ENCODE results near the gene SELENBP1. TPM values are rescaled to one million over a fixed set of nuclear protein-coding genes. Genes with fewer than 3 reads are reported as not detected.

The SELENBP1 gene
- total RNA-seq, 6 donors from 2014 or later = 241 to 804 (median 431) TPM

DNA sequence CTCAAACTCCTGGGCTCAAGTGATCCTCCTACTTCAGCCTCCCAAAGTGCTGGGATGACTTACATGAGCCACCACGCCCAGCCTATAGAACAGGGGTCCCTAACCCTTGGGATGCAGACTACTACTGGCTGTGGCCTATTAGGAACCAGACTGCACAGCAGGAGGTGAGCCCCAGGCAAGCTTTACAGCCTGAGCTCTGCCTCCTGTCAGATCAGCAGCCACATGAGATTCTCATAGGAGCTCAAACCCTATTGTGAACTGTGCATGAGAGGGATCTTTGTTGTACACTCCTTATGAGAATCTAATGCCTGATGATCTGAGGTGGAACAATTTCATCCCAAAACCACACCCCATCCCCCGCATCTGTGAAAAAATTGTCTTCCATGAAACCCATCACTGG, 13.5 kb upstream of the SELENBP1 start:
- no peak for TF ChIP-seq CTCF (IDR thresholded peaks at IDR 0.05)
- no peak for TF ChIP-seq POLR2AphosphoS5 (IDR thresholded peaks at IDR 0.05)
- TF ChIP-seq POLR2A (IDR thresholded peaks at IDR 0.05) = no peak
- TF ChIP-seq EP300 (IDR thresholded peaks at IDR 0.05) = no peak
- no peak overlapping the region for H3K27ac ChIP-seq
- no peaks in the 10 kb centered on the region for H3K36me3 ChIP-seq
- no peaks in the 10 kb centered on the region for H3K9me3 ChIP-seq
- no peak for ATAC-seq (ENCODE audit: low FRiP score in 2 of 2)
- 84 to 97% methylated on average over 2 of the region's 2 CpGs for WGBS, 2 donors
- H3K4me3 ChIP-seq = no peak overlapping the region
- DNase-seq = no peak
- no peaks in the 10 kb centered on the region for H3K4me1 ChIP-seq
- no peaks in the 10 kb centered on the region for H3K27me3 ChIP-seq

DNA sequence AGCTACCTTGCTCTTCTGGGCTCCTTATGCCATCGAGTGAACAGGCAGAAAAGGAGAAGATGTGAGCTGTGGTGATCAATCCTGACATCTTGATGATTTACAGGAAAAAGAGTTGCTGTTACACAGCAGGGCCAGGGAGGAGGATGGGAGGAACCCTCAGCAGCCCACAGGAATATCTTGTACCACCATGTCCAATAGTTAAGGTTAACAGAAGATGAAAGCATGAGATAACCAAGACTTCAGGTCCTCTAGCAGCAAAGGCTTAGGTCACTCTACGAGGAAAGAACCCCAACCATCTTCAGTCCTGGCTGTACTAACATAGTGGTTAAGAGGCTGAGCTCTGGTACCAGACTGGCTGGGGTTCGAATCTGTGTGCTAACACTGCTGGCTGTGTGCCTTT, 12.1 kb upstream of the SELENBP1 start:
- ATAC-seq (ENCODE audit: low FRiP score in 2 of 2) = no peak
- H3K36me3 ChIP-seq = no peaks in the 10 kb centered on the region
- WGBS, 2 donors = 68 to 75% methylated on average over 3 of the region's 3 CpGs
- H3K9me3 ChIP-seq = no peaks in the 10 kb centered on the region
- DNase-seq = no peak
- no peak overlapping the region for H3K27ac ChIP-seq
- no peaks in the 10 kb centered on the region for H3K27me3 ChIP-seq
- no peak for TF ChIP-seq EP300 (IDR thresholded peaks at IDR 0.05)
- no peak for TF ChIP-seq POLR2A (IDR thresholded peaks at IDR 0.05)
- no peak for TF ChIP-seq POLR2AphosphoS5 (IDR thresholded peaks at IDR 0.05)
- no peak overlapping the region for H3K4me3 ChIP-seq
- no peaks in the 10 kb centered on the region for H3K4me1 ChIP-seq

DNA sequence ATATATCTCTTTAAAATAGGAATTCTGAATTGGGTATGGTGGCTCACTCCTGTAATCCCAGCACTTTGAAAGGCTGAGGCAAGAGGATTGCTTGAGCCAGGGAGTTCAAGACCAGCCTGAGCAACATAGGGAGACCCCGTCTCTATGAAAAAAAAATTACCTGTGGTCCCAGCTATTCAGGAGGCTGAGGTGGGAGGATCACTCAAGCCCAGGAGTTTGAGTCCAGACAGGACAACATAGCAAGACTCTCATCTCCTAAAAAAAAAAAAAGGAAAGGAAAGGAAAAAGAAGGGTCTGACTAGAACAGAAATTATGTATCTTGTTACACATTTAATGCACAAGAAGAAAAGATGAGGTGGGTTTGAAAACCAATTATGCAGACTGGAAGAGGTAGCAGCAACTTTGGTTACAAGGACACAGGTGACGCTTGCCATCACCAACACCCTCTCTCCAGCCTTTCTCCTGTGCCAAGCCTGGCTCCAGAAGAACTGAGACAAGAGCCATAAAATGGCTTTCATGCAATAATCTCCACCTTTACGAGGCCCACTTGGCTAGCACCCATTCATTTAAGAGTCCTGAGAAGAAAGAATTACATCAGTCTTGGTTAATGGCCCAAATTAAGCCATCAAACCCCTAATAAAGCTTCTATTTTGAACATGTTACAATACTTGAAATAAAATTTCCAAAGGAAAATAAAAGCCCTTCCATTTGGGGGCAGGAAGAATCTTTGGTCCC, 4.8 kb upstream of the SELENBP1 start:
- ATAC-seq (ENCODE audit: low FRiP score in 2 of 2) (no peak), DNase-seq (peak in 1 of 2 donors; percentile 35)
- Histone ChIP-seq H3K36me3 (no peaks in the 10 kb centered on the region), H3K9me3 (no peaks in the 10 kb centered on the region), H3K27me3 (no peaks in the 10 kb centered on the region), H3K4me1 (peaks cover 5 to 10% (median 9%) of the 10 kb centered on the region in 4 donors), H3K4me3 (no peak overlapping the region), H3K27ac (no peak overlapping the region)
- TF ChIP-seq CTCF (IDR thresholded peaks at IDR 0.05) = no peak
- no peak for TF ChIP-seq EP300 (IDR thresholded peaks at IDR 0.05)
- TF ChIP-seq POLR2AphosphoS5 (IDR thresholded peaks at IDR 0.05) = no peak
- TF ChIP-seq POLR2A (IDR thresholded peaks at IDR 0.05) = no peak
- 60 to 80% methylated on average over 3 of the region's 3 CpGs for WGBS, 2 donors

- peaks cover 0 to 8% (median 4%) of the 10 kb centered on the region in 4 donors for H3K36me3 ChIP-seq
- ATAC-seq (ENCODE audit: low FRiP score in 2 of 2) = no peak
- H3K27ac ChIP-seq = peak overlapping the region in 2 of 4 donors; percentile 84 to 89
- no peak for DNase-seq
- TF ChIP-seq POLR2A (IDR thresholded peaks at IDR 0.05) (no peak), CTCF (IDR thresholded peaks at IDR 0.05) (no peak), POLR2AphosphoS5 (IDR thresholded peaks at IDR 0.05) (no peak), EP300 (IDR thresholded peaks at IDR 0.05) (no peak)
- WGBS, 2 donors = 76 to 85% methylated on average over 10 to 14 of the region's 14 CpGs
- peaks cover 30 to 50% (median 41%) of the 10 kb centered on the region in 4 donors for H3K4me1 ChIP-seq
- H3K9me3 ChIP-seq = no peaks in the 10 kb centered on the region
- no peak overlapping the region for H3K4me3 ChIP-seq
- H3K27me3 ChIP-seq = no peaks in the 10 kb centered on the region
Observed at GRCh38 chr1:151373196-151373595, 691 bp upstream of the SELENBP1 start.

GRCh38 chr1:151371370-151372057, 991 bp downstream of the SELENBP1 start:
- 21 to 29% methylated on average over 9 of the region's 9 CpGs for WGBS, 2 donors
- H3K4me1 ChIP-seq = peaks cover 33 to 52% (median 42%) of the 10 kb centered on the region in 4 donors
- TF ChIP-seq POLR2AphosphoS5 (IDR thresholded peaks at IDR 0.05) = no peak
- peak in 1 of 4 donors; percentile 9 for TF ChIP-seq POLR2A (IDR thresholded peaks at IDR 0.05)
- TF ChIP-seq CTCF (IDR thresholded peaks at IDR 0.05) = no peak
- no peak for TF ChIP-seq EP300 (IDR thresholded peaks at IDR 0.05)
- DNase-seq = peak; percentile 71 to 90
- H3K27me3 ChIP-seq = no peaks in the 10 kb centered on the region
- peaks cover 4 to 22% (median 7%) of the 10 kb centered on the region in 4 donors for H3K36me3 ChIP-seq
- peak; percentile 79 to 90 for ATAC-seq (ENCODE audit: low FRiP score in 2 of 2)
- no peaks in the 10 kb centered on the region for H3K9me3 ChIP-seq
- peak overlapping the region; percentile 78 to 89 (median 84) for H3K27ac ChIP-seq
- H3K4me3 ChIP-seq = peak overlapping the region in 3 of 4 donors; percentile 50 to 66 (median 63)

All from upper lobe of left lung (tissue), 6 donors.